Kidney (tissue), 14 donors: ENCODE results near the gene CENPM. TPM values are rescaled to one million over a fixed set of nuclear protein-coding genes. Genes with fewer than 3 reads are reported as not detected.

Experiments
- DNase-seq, 5 donors: peaks; one replicate each; pipeline ENCODE4 v3.0.0-alpha.2; 2013 to 2020
- FAIRE-seq: peaks from 2 replicates; lab custom pipeline; 2012; peaks lifted over from hg19 to GRCh38; lab: Jason Lieb, UNC
- H3K27ac ChIP-seq, 2 donors: one replicate each; pipeline ENCODE4 v1.7.0; 2013; ENCODE audit warnings: low read depth in 2 of 2, low read length in 2 of 2, inconsistent platforms in 1 of 2
- H3K27me3 ChIP-seq: one replicate; pipeline ENCODE4 v1.7.1; 2013; ENCODE audit warnings: low read length, inconsistent platforms; ENCODE audit not compliant: control insufficient read depth, insufficient read depth
- H3K36me3 ChIP-seq, 3 donors: one replicate each; pipeline versions ENCODE4 v1.7.0 to v1.7.1; 2013; ENCODE audit warnings: low read length in 3 of 3, control low read depth in 1 of 3, inconsistent platforms in 1 of 3; ENCODE audit not compliant: insufficient read depth in 3 of 3, control insufficient read depth in 2 of 3
- H3K4me1 ChIP-seq, 3 donors: one replicate each; pipeline versions ENCODE4 v1.7.0 to v1.7.1; 2013; ENCODE audit warnings: low read length in 3 of 3, inconsistent platforms in 1 of 3, low read depth in 1 of 3; ENCODE audit not compliant: control insufficient read depth in 2 of 3, insufficient read depth in 2 of 3
- H3K4me3 ChIP-seq, 3 donors: one replicate each; pipeline versions ENCODE4 v1.7.0 to v1.8.1; 2013; ENCODE audit warnings: low read length in 3 of 3, control low read depth in 1 of 3, inconsistent platforms in 1 of 3
- H3K9ac ChIP-seq, 3 donors: one replicate each; pipeline versions ENCODE4 v1.7.0 to v1.7.1; 2013; ENCODE audit warnings: low read length in 3 of 3, control low read depth in 1 of 3, inconsistent platforms in 1 of 3
- H3K9me3 ChIP-seq, 3 donors: one replicate each; pipeline versions ENCODE4 v1.7.0 to v1.7.1; 2013; ENCODE audit warnings: low read length in 3 of 3, control low read depth in 1 of 3, inconsistent platforms in 1 of 3; ENCODE audit not compliant: control insufficient read depth in 2 of 3, insufficient read depth in 1 of 3
- intact Hi-C: fragments of 100-400 bp; cut with DNase I; formaldehyde crosslinking; loops from one replicate; pipeline ENCODE4 v1.11.1; 2022
- polyA plus RNA-seq: library from polyadenylated mRNA; stranded (reverse); fragments of 350-450 nt; fragmentation: Illumina TruSeq; extraction: RNeasy Lipid Tissue Mini Kit (QIAGEN cat#74804); gene quantifications from one replicate; pipeline ENCODE4 v1.2.3, GENCODE V29; 2014; ENCODE audit warnings: low read depth, low replicate concordance; ENCODE audit not compliant: insufficient read depth
- total RNA-seq: library from RNA; stranded (reverse); fragmentation: NEBNext Ultra II Directional; extraction: Animal tissue kit (Norgen Biotek cat#: 25700); gene quantifications from one replicate; pipeline ENCODE4 v1.2.1, GENCODE V29; 2021
- TF ChIP-seq, protein P1 (sequence below): IDR thresholded peaks from 3 replicates; pipeline ENCODE4 v1.5.1; 2012; ENCODE audit warnings: mild to moderate bottlenecking, moderate library complexity, borderline replicate concordance; ENCODE audit not compliant: insufficient read depth; ENCODE audit errors: extremely low read depth
- donor health status: control.
- donor health status: control.
- donor health status: control.
- donor health status: control.
- donor health status: control.
- donor health status: DM: yes; HTN: yes; CAD: no.
- donor health status: Normal renal cell carcinoma (clear cell type).

The CENPM gene
- total and polyA plus RNA-seq, 2 donors from 2014 or later = 2.8 TPM

DNA sequence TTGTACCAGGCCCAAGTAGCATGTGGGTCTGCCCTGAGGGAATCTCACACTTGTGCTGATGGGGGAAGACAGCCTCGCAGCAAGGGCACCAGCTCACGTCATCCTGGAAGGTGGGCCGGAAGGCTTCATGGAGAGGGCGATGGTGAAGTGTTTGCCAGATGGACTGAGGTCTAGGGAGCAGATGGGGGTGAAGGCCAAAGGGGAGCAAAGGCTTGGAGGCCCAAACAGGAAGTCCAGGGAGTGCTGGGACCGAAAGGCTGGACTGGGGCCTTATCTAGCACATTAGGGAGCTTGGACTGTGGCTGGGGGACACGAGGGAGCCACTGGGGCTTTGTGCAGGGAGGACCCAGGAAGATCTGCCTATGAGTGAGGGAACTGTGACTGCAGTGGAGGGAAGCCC lies 19.1 kb downstream of the CENPM start:
- no peak overlapping the region for H3K9ac ChIP-seq

GRCh38 chr22:41925783-41926460 lies 21.0 kb downstream of the CENPM start:
- Histone ChIP-seq H3K27me3 (no peaks in the 10 kb centered on the region), H3K9ac (no peak overlapping the region), H3K4me1 (no peaks in the 10 kb centered on the region), H3K9me3 (no peaks in the 10 kb centered on the region), H3K36me3 (no peaks in the 10 kb centered on the region), H3K4me3 (no peak overlapping the region), H3K27ac (no peak overlapping the region)
- FAIRE-seq (no peak), DNase-seq (peak in 4 of 5 donors; percentile 76 to 83 (median 78))
- intact Hi-C loops = no loop called here
- TF ChIP-seq, protein P1, sequence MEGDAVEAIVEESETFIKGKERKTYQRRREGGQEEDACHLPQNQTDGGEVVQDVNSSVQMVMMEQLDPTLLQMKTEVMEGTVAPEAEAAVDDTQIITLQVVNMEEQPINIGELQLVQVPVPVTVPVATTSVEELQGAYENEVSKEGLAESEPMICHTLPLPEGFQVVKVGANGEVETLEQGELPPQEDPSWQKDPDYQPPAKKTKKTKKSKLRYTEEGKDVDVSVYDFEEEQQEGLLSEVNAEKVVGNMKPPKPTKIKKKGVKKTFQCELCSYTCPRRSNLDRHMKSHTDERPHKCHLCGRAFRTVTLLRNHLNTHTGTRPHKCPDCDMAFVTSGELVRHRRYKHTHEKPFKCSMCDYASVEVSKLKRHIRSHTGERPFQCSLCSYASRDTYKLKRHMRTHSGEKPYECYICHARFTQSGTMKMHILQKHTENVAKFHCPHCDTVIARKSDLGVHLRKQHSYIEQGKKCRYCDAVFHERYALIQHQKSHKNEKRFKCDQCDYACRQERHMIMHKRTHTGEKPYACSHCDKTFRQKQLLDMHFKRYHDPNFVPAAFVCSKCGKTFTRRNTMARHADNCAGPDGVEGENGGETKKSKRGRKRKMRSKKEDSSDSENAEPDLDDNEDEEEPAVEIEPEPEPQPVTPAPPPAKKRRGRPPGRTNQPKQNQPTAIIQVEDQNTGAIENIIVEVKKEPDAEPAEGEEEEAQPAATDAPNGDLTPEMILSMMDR = peak; percentile 67

More for the DNA sequence above, 19.1 kb downstream of the CENPM start:
- Histone ChIP-seq H3K27ac (no peak overlapping the region), H3K4me3 (no peak overlapping the region), H3K36me3 (no peaks in the 10 kb centered on the region), H3K27me3 (no peaks in the 10 kb centered on the region), H3K9me3 (no peaks in the 10 kb centered on the region), H3K4me1 (no peaks in the 10 kb centered on the region)
- DNase-seq (no peak), FAIRE-seq (no peak)
- TF ChIP-seq, protein P1 = no peak
- intact Hi-C loops = no loop called here

GRCh38 chr22:41923595-41924276 lies 23.2 kb downstream of the CENPM start:
- H3K27ac ChIP-seq = no peak overlapping the region
- FAIRE-seq = no peak
- no peaks in the 10 kb centered on the region for H3K27me3 ChIP-seq
- intact Hi-C loops = no loop called here
- no peak overlapping the region for H3K4me3 ChIP-seq
- TF ChIP-seq, protein P1 = no peak
- no peaks in the 10 kb centered on the region for H3K9me3 ChIP-seq
- H3K4me1 ChIP-seq = peaks cover 0 to 5% (median 0%) of the 10 kb centered on the region in 3 donors
- no peak for DNase-seq
- no peaks in the 10 kb centered on the region for H3K36me3 ChIP-seq
- H3K9ac ChIP-seq = no peak overlapping the region
